ENCODE results near the gene SYMPK. TPM values are rescaled to one million over a fixed set of nuclear protein-coding genes. Genes with fewer than 3 reads are reported as not detected.

SYMPK gene
- total RNA-seq, 1 donor from 2014 or later, result 73.1 TPM

DNA sequence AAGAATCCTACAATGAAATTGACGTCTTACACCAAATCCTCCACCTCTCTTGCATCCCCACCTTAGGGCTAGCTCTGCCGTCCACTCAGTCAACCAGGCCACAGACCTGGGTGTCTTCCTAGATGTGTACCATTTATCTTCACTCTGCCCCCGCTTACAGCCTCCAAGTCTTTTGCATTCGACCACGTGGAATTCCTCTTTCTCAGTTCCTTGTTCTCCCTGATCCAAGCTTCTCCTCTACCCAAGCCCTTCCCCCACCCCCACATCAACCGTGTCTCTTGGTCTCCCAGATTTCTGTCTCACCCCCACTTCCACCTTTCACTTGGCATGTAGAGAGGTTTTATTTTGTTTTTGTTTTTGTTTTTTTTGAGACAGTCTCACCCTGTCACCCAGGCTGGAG lies 69.1 kb downstream of the SYMPK start:
- intact Hi-C loops (cut with DNase I), result no loop called here
- ATAC-seq, result no peak
- no peak for DNase-seq

DNA sequence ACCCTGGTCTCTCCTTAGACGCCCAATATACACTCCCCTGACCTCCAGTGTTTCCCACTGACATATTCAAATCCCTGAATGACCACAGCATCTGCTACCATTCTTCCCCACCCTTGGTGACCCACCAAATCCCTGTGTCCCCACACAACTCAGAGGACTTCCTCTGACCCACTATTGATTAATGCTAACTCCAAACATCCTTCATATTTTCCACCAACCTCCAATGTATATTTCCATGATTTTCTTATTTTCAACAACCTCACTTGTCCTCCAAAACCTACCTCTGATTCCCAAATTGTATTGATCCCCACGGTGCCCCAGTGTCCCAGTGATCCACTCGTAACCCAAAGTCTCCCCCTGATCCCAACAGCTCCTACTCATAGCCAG lies 69.8 kb downstream of the SYMPK start:
- ATAC-seq (no peak), DNase-seq (no peak)
- H3K27me3 ChIP-seq (ENCODE audit: low read depth), result peaks cover 8% of the 10 kb centered on the region
- H3K36me3 ChIP-seq, result peaks cover 26% of the 10 kb centered on the region
- H3K4me3 ChIP-seq, result peak overlapping the region; percentile 71
- H3K4me1 ChIP-seq, result peaks cover 22% of the 10 kb centered on the region
- H3K9me3 ChIP-seq, result no peaks in the 10 kb centered on the region
- peak overlapping the region; percentile 31 for H3K27ac ChIP-seq
- intact Hi-C loops (cut with DNase I), result no loop called here
- TF ChIP-seq, protein P1, sequence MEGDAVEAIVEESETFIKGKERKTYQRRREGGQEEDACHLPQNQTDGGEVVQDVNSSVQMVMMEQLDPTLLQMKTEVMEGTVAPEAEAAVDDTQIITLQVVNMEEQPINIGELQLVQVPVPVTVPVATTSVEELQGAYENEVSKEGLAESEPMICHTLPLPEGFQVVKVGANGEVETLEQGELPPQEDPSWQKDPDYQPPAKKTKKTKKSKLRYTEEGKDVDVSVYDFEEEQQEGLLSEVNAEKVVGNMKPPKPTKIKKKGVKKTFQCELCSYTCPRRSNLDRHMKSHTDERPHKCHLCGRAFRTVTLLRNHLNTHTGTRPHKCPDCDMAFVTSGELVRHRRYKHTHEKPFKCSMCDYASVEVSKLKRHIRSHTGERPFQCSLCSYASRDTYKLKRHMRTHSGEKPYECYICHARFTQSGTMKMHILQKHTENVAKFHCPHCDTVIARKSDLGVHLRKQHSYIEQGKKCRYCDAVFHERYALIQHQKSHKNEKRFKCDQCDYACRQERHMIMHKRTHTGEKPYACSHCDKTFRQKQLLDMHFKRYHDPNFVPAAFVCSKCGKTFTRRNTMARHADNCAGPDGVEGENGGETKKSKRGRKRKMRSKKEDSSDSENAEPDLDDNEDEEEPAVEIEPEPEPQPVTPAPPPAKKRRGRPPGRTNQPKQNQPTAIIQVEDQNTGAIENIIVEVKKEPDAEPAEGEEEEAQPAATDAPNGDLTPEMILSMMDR (IDR thresholded peaks at IDR 0.05), result no peak

More for the DNA sequence above, 69.1 kb downstream of the SYMPK start:
- Histone ChIP-seq H3K4me1 (peaks cover 25% of the 10 kb centered on the region), H3K36me3 (peaks cover 19% of the 10 kb centered on the region), H3K27me3 (ENCODE audit: low read depth) (peaks cover 5% of the 10 kb centered on the region), H3K27ac (no peak overlapping the region), H3K9me3 (no peaks in the 10 kb centered on the region), H3K4me3 (no peak overlapping the region)
- TF ChIP-seq, protein P1 (IDR thresholded peaks at IDR 0.05), result no peak

DNA sequence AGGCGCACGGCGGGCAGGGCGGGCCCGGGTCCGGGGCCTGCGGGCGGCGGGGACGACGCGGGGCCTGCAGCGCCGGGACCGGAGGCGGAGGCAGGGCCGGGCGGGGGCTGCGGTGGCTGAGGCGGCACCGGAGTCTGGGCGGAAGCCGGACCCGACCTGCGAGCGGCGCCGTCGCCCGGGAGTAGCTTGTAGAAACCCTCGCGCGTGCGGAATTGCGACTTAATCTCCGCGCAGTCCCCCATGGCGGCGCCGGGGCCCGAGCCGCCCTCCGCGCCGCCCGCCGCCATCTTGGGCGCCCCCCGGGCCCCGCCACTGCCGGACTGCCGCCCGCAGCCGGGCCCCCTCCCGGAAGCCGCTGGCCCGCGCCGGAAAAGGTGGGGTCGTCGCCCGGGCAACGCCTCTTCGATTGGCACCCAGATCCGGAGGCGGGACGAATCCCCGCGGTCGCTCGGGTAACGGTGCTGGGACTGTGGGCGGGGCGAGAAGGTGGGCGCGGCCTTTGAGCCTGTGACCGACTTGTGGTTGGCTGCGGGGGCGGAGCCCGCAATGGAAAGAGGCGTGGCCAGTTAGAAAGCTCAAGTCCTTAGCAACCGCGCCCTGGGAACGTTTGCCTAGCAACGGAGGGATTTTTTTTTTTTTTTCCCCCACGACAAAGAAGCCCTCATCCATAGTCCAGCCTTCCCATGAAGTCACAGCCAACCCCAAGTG lies 70.3 kb downstream of the SYMPK start, which contains the start of gene DMWD:
TSS of gene DMWD (minus strand) at position 376 of the 708 bp plus-strand sequence. CDS start at position 287, 89 bp downstream.
- Histone ChIP-seq H3K9me3 (no peaks in the 10 kb centered on the region), H3K36me3 (peaks cover 32% of the 10 kb centered on the region), H3K27me3 (ENCODE audit: low read depth) (peaks cover 8% of the 10 kb centered on the region), H3K27ac (peak within 1 kb of the TSS; percentile 77), H3K4me3 (peak within 1 kb of the TSS; percentile 71), H3K4me1 (peaks cover 22% of the 10 kb centered on the region)
- TF ChIP-seq, protein P1 (IDR thresholded peaks at IDR 0.05), result no peak
- peak; percentile 100 for DNase-seq
- peak; percentile 98 to 99 for ATAC-seq
- intact Hi-C loops (cut with DNase I), result no loop called here

DNA sequence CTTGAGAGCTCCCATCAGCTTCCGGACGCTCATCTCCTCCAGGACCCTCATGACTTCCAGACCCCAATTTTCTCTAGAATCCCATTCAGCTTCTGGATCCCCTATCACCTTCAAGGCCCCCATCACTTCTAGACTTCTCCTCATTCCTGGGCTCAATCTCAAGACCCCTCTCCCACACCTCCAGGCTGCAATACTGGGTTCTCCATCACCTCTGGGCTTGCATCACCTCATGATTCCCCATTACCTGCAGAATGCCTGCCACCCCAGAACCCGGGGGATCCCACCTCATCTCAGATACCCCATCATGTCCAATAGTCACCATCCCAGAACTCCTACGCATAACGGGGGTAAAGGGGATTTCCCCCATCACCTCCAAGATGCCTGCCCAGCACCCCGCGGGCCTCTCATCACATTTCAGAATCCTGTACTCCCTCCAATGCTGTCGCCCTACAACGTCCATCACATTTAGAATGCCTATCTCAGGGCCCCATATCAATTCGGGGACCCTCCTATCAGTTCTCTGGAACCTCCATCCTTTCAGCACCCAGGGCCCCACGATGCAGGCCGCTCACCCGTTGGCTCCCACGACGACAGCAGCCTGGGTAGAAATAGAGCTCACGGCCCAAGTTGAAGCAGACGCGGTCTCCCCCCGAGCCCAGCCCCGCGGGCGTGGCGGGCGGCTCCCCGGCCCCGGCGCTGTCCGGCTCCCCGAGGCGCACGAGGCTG lies 71.0 kb downstream of the SYMPK start:
- Histone ChIP-seq H3K36me3 (peaks cover 39% of the 10 kb centered on the region), H3K9me3 (no peaks in the 10 kb centered on the region), H3K27ac (peak overlapping the region; percentile 77), H3K4me1 (peaks cover 22% of the 10 kb centered on the region), H3K27me3 (ENCODE audit: low read depth) (peaks cover 8% of the 10 kb centered on the region), H3K4me3 (peak overlapping the region; percentile 71)
- intact Hi-C loops (cut with DNase I), result no loop called here
- no peak for ATAC-seq
- DNase-seq, result no peak
- TF ChIP-seq, protein P1 (IDR thresholded peaks at IDR 0.05), result no peak

DNA sequence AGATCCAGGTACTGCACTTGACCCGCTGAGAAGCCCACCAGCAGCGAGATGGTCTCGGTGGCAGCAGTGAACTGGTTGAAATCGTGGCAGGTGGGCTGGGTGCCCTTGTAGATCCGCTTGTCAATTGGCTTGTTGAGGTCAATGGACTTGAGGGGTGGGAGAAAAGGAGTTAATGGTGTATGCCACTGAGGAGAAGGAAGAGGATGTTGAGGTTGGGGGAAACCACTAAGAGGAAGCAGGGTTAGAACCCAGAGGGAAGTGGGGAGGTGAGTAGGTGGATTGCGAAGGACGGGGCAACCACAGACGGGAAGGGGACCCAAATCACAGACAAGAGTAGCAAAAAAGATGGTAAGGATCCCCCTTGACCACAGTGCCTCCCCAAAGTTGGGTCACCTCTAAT lies 72.0 kb downstream of the SYMPK start:
- H3K4me1 ChIP-seq, result peaks cover 22% of the 10 kb centered on the region
- DNase-seq (no peak), ATAC-seq (peak in 1 of 2 donors; percentile 32)
- TF ChIP-seq, protein P1 (IDR thresholded peaks at IDR 0.05), result no peak
- H3K36me3 ChIP-seq, result peaks cover 49% of the 10 kb centered on the region
- H3K9me3 ChIP-seq, result no peaks in the 10 kb centered on the region
- intact Hi-C loops (cut with DNase I), result no loop called here
- no peak overlapping the region for H3K27ac ChIP-seq
- H3K4me3 ChIP-seq, result no peak overlapping the region
- H3K27me3 ChIP-seq (ENCODE audit: low read depth), result peaks cover 10% of the 10 kb centered on the region

Measured in lower lobe of right lung (tissue), 2 donors.